ENCODE measurements around the gene ERC2.
"Not testable (repeated sequence)": the region's sequence is repeated elsewhere in the genome, so short reads cannot be mapped to it uniquely, and the experiment has no call there.

ERC2 gene

GRCh38 chr3:55524565-55525244, 943.6 kb downstream of the ERC2 start:
- DNase-seq (ENCODE audit: low spot score), result no peak

- no peak for DNase-seq (ENCODE audit: low spot score)
Observed at GRCh38 chr3:55523471-55523870, 944.8 kb downstream of the ERC2 start.

GRCh38 chr3:55521738-55522421, 946.4 kb downstream of the ERC2 start:
- DNase-seq (ENCODE audit: low spot score), result no peak

DNA sequence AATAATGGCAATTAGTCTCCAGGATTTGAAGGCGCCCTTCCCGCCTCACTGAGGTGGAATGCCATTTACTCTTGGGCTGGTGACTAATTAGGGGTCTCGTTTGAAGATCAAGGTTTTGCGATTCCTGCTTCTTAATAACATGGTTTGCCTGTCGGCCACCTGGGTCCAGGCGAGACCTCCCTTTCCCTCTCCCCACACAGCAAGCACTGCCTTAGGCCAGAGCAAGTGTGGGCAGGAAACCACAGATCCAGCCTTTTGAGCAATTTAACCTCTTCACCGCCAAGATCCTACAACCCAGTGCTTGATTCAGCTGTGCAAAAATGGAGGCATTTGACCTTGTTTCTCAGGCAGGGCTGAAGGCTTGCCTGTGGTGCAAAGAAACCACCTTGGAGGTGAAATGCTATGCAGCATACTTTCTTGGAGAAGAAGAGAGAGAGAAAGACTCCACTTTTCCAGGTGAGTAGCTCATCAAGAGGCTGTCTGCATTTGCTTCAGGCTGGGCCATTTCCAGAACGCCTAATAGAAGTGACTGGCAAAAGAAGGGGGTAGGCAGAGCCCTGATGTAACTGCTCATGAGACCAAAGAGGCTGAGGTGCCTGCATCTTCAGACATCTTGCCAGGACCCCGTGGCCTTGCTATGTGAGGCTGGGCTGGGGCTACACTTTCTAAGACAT, 947.1 kb downstream of the ERC2 start:
- DNase-seq (ENCODE audit: low spot score), result no peak

DNA sequence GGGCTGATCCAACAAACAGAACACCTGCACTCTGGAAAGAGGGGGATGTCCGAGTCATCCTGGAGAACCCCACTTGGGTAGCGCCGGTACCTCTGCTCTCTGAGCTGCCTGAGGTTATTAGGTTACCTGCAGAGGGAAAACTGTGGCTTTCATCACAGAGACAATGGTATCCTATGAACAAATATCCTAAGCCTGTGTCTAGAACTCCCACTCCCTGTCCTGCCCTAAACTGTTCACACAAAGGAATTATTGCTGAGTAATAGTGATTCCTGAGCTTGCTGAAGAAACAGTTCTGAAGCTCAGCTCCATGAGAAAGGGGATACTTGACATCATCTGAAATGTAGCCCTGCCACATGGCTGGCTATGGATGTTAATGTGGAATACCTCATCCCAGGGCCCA, 949.2 kb downstream of the ERC2 start:
- no peak for DNase-seq (ENCODE audit: low spot score)

DNA sequence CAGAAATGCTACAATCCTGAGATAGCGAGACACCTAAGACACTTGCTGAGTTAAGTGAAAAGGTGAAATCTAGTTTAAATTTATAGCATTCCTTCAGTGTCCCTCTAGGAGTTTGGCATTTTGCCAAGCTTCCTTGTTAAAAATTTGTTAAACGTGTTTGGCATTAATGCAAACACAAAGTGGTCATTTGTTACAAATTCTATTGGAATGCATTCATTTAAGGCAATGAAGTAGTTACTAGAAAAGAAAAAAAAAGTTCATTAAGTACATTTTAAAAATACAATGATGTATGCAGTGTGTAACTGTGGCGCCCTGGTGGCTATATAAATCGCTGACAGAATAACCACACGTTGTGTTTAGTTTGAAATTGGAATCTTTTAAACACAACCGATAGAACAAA, 949.8 kb downstream of the ERC2 start:
- DNase-seq (ENCODE audit: low spot score), result no peak

GRCh38 chr3:55516392-55517030, 951.8 kb downstream of the ERC2 start:
- no peak for DNase-seq (ENCODE audit: low spot score)

DNA sequence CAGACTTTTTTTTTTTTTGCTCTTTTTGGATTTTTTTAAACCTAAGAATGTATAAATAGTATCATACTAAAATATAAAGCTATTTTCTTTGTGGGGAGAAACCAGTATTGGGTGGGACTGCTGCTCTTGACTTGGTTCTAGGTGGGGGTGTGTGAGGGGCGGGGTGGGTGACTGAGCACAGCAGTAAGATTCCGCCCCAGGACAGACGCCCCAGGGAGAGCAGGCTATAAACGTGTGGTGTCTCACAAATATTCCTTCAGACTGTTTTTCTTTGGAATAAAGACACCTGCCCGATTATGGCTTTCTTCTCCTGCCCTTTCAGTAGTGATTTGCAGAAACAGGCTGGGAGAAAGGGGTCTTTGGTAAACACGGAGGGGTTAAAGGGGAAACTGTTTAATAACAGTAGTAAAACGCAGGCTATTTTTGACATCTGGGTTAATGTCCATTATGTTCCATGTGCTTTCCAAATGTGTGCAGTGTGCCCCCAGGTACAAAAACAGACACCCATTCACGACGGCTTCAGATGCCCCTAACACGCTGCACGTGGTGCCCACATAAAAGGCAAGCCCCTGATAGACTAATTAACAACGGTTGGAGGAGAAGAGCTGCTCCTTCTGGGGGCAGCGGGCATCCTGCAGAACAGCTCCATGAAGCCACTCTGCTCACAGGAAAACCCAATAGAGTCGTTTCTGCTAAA, 952.6 kb downstream of the ERC2 start:
- DNase-seq (ENCODE audit: low spot score), result no peak

- no peak for DNase-seq (ENCODE audit: low spot score)
Observed at GRCh38 chr3:55514962-55515361, 953.3 kb downstream of the ERC2 start.

- DNase-seq (ENCODE audit: low spot score), result peak; percentile 36
Observed at GRCh38 chr3:55512571-55513343, 955.5 kb downstream of the ERC2 start.

DNA sequence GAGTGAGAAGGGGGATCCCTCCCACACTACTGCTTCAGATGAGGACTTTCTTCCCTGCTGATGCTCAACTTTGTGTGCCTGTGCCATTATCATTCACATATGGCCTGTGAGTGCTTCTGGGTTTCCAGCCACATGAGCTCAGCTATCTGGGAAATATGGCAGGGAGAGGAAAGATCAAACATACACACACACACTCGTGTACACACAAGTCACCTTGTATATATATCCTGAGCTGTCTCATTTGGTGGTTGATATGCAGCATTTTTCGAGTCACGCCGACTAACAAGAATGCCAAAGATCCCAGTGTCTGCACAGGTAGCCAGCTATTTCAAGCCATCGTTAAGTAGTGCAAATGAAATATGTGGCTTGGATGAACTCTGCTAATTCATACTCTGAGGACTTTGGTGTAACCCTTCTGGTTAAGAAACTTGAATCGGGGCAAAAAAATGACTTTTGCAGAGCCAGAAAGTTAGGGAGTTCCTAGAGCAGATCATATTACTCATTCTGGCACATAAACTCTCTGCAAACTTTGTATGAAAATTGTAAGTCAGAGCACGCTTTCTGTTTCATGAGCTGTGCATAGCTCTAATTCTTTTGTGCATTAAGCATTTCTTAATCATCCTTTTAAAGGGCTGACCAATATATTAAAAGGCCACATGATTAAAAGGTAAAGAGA, 956.2 kb downstream of the ERC2 start:
- DNase-seq (ENCODE audit: low spot score), result no peak

- no peak for DNase-seq (ENCODE audit: low spot score)
Observed at GRCh38 chr3:55508335-55508734, 959.9 kb downstream of the ERC2 start.

DNA sequence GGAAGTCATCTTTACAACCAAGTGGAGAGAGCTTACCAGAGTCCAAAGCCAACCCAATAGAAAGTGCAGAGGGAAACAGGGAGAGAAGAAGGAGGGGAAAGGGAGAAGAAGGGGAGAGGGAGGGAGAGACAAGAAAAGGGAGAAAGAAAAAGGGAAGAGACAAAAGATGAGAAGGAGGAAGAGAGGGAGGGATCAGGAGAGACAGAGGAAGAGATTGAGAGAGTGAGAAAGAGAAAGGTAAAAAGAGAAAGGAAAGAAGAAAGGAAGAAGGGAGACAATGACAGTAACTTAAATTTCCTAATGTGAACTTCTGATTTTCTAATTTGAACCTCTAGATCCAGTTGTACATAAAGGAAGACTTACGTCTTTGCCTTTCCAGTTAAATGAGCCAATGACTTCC, 960.5 kb downstream of the ERC2 start:
- DNase-seq (ENCODE audit: low spot score), result no peak

- DNase-seq (ENCODE audit: low spot score), result no peak
Observed at GRCh38 chr3:55505776-55506175, 962.5 kb downstream of the ERC2 start.

GRCh38 chr3:55505102-55505501, 963.2 kb downstream of the ERC2 start:
- not testable (repeated sequence) for DNase-seq (ENCODE audit: low spot score)

- no peak for DNase-seq (ENCODE audit: low spot score)
Observed at GRCh38 chr3:55501905-55502304, 966.4 kb downstream of the ERC2 start.

- DNase-seq (ENCODE audit: low spot score), result no peak
Observed at GRCh38 chr3:55500555-55501330, 967.5 kb downstream of the ERC2 start.

DNA sequence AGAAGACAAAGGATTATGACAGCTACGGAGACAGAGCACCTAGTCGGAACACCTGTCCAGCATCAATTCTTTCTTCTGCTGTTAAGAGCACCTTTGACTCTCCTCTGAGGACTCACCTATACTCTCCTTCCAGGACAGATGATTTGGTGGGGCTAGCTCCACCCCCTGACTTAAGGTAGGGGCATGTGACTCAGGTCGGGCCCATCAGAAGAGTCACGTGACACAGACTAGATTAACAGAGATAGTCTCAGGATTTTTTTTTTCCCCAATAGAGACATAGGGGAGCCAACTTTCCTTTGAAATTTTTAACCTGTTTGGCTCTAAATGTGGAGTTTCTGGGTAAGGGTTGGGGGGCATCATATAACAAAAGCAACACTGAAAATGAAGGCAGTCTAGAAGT, 969.7 kb downstream of the ERC2 start:
- DNase-seq (ENCODE audit: low spot score), result no peak

- no peak for DNase-seq (ENCODE audit: low spot score)
Observed at GRCh38 chr3:55497250-55497649, 971.0 kb downstream of the ERC2 start.

- DNase-seq (ENCODE audit: low spot score), result no peak
Observed at GRCh38 chr3:55494976-55495375, 973.3 kb downstream of the ERC2 start.
